Measurements from ENCODE around the gene CD40.

The CD40 gene

DNA sequence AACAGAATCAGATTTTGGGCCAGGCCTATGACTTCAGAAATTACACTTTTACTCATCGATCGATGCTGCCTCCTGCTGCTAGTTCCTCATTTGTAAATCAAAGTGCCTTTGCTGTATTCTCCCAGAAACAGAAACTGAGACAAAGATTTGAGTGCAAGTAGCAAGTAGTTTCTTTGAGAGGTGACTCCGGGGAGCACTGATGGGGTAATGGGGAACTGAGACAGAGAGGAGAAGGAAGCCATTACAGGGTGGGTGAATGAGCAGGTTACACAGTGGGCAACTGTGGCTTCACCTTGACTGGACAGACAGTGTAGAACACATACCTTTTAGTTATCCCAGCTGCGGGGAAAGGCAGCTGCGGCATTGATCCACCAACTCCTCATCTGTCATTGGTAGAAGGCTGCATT is 9.7 kb upstream of the CD40 start:
- Histone ChIP-seq H3K9me2 (replicated peaks; ENCODE audit: insufficient read depth, low read length) (no peaks in the 10 kb centered on the region), H3K4me3 (ENCODE audit: insufficient read depth, low read length, poor library complexity, severe bottlenecking) (no peak overlapping the region), H3K27ac (ENCODE audit: low read depth, low read length) (no peak overlapping the region), H3K27me3 (ENCODE audit: low read length) (no peaks in the 10 kb centered on the region), H2AFZ (ENCODE audit: low read depth, low read length, severe bottlenecking) (no peak overlapping the region), H3K9me3 (ENCODE audit: insufficient read depth, low read length) (no peaks in the 10 kb centered on the region), H3F3A (ENCODE audit: insufficient read depth) (no peaks in the 10 kb centered on the region), H3K36me3 (ENCODE audit: low read length) (no peaks in the 10 kb centered on the region), H4K20me1 (ENCODE audit: low read depth, low read length) (no peaks in the 10 kb centered on the region), H3K9ac (ENCODE audit: low read length) (no peak overlapping the region), H3K79me2 (ENCODE audit: insufficient read depth, low read length) (no peaks in the 10 kb centered on the region), H3K4me2 (ENCODE audit: low read depth, low read length, poor library complexity, severe bottlenecking) (no peak overlapping the region)
- TF ChIP-seq, protein P1, sequence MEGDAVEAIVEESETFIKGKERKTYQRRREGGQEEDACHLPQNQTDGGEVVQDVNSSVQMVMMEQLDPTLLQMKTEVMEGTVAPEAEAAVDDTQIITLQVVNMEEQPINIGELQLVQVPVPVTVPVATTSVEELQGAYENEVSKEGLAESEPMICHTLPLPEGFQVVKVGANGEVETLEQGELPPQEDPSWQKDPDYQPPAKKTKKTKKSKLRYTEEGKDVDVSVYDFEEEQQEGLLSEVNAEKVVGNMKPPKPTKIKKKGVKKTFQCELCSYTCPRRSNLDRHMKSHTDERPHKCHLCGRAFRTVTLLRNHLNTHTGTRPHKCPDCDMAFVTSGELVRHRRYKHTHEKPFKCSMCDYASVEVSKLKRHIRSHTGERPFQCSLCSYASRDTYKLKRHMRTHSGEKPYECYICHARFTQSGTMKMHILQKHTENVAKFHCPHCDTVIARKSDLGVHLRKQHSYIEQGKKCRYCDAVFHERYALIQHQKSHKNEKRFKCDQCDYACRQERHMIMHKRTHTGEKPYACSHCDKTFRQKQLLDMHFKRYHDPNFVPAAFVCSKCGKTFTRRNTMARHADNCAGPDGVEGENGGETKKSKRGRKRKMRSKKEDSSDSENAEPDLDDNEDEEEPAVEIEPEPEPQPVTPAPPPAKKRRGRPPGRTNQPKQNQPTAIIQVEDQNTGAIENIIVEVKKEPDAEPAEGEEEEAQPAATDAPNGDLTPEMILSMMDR (IDR thresholded peaks at IDR 0.05; ENCODE audit: insufficient read depth, low read length, poor library complexity, severe bottlenecking): no peak
- no peak for TF ChIP-seq EZH2phosphoT487 (conservative IDR thresholded peaks at IDR 0.05; ENCODE audit: low read length)

DNA sequence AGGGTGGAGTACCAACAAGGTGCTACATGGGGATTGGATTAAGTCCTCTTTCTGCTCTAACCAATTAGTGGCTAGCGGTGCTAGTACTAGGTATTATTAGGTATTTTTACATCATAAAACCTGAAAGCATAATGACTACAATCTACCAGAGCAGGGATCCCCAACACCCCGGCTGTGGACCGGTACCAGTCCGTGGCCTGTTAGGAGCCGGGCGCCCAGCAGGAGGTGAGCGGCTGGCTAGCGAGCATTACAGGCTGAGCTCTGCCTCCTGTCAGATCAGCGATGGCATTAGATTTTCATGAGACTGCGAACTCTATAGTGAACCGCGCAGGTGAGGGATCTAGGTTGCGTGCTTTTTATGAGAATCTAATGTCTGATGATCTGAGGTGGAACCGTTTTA is 9.1 kb upstream of the CD40 start:
- no peak overlapping the region for H3K4me3 ChIP-seq (ENCODE audit: insufficient read depth, low read length, poor library complexity, severe bottlenecking)
- no peak overlapping the region for H3K4me2 ChIP-seq (ENCODE audit: low read depth, low read length, poor library complexity, severe bottlenecking)
- H3K79me2 ChIP-seq (ENCODE audit: insufficient read depth, low read length): no peaks in the 10 kb centered on the region
- H4K20me1 ChIP-seq (ENCODE audit: low read depth, low read length): no peaks in the 10 kb centered on the region
- H3K27ac ChIP-seq (ENCODE audit: low read depth, low read length): no peak overlapping the region
- no peaks in the 10 kb centered on the region for H3K36me3 ChIP-seq (ENCODE audit: low read length)
- H2AFZ ChIP-seq (ENCODE audit: low read depth, low read length, severe bottlenecking): no peak overlapping the region
- no peaks in the 10 kb centered on the region for H3K9me2 ChIP-seq (replicated peaks; ENCODE audit: insufficient read depth, low read length)
- no peaks in the 10 kb centered on the region for H3K9me3 ChIP-seq (ENCODE audit: insufficient read depth, low read length)
- H3K27me3 ChIP-seq (ENCODE audit: low read length): no peaks in the 10 kb centered on the region
- TF ChIP-seq EZH2phosphoT487 (conservative IDR thresholded peaks at IDR 0.05; ENCODE audit: low read length): no peak
- TF ChIP-seq, protein P1 (IDR thresholded peaks at IDR 0.05; ENCODE audit: insufficient read depth, low read length, poor library complexity, severe bottlenecking): no peak
- no peak overlapping the region for H3K9ac ChIP-seq (ENCODE audit: low read length)
- no peaks in the 10 kb centered on the region for H3F3A ChIP-seq (ENCODE audit: insufficient read depth)

DNA sequence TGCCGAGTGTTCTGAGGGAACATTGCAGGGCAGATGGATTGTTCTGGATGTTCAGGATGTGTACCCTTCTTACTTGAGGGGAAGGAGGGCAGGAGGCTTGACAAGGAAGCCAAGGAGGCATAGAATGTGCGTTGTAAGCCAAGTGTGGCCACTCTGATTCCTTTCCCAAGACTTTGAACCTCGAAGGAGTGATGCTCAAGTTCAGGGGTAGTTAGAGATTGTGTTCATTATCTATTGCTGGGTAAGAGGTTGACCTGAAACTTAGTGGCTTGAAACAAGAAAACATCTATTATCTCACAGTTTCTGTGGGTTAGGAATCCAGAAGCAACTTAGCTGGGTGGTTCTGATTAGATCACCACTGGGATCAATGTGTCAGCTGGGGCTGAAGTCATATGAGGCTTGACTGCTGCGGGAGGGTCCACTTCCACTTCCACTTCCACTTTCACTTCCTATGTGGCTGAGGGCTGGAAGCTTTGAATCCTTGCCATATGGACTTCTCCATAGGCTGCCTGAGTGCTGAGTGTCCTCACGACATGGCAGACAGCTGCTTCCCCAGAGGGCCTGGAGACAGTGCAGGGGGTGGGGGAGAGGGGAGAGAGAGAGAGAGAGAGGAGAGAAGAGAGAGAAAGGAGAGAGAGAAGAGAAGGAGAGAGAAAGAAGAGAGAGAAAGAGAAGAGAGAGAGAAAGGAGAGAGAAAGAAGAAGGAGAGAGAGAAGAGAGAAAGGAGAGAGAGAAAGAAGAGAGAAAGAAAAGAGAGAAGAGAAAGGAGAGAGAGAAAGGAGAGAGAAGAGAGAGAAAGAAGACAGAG is 6.9 kb upstream of the CD40 start:
- TF ChIP-seq EZH2phosphoT487 (conservative IDR thresholded peaks at IDR 0.05; ENCODE audit: low read length): no peak
- TF ChIP-seq, protein P1 (IDR thresholded peaks at IDR 0.05; ENCODE audit: insufficient read depth, low read length, poor library complexity, severe bottlenecking): no peak
- Histone ChIP-seq H3K27me3 (ENCODE audit: low read length) (no peaks in the 10 kb centered on the region), H3K4me2 (ENCODE audit: low read depth, low read length, poor library complexity, severe bottlenecking) (no peak overlapping the region), H3K27ac (ENCODE audit: low read depth, low read length) (no peak overlapping the region), H3K36me3 (ENCODE audit: low read length) (no peaks in the 10 kb centered on the region), H3K4me3 (ENCODE audit: insufficient read depth, low read length, poor library complexity, severe bottlenecking) (no peak overlapping the region), H3K9me3 (ENCODE audit: insufficient read depth, low read length) (no peaks in the 10 kb centered on the region), H3F3A (ENCODE audit: insufficient read depth) (no peaks in the 10 kb centered on the region), H3K79me2 (ENCODE audit: insufficient read depth, low read length) (no peaks in the 10 kb centered on the region), H2AFZ (ENCODE audit: low read depth, low read length, severe bottlenecking) (no peak overlapping the region), H4K20me1 (ENCODE audit: low read depth, low read length) (no peaks in the 10 kb centered on the region), H3K9me2 (replicated peaks; ENCODE audit: insufficient read depth, low read length) (no peaks in the 10 kb centered on the region), H3K9ac (ENCODE audit: low read length) (no peak overlapping the region)
